ENCODE data around the gene PALM3.

- TF ChIP-seq JUND (IDR thresholded peaks at IDR 0.05) = no peak
- no peak for TF ChIP-seq CTCF (IDR thresholded peaks at IDR 0.05 in 2 of 3, conservative IDR thresholded peaks at IDR 0.05 in 1 of 3; ENCODE audit: borderline replicate concordance in 1 of 3, insufficient read depth in 1 of 3, low read depth in 2 of 3, low read length in 2 of 3)
- no peak for TF ChIP-seq ELF1 (IDR thresholded peaks at IDR 0.05; ENCODE audit: borderline replicate concordance, low read depth)
- no peak for TF ChIP-seq POLR2AphosphoS5 (IDR thresholded peaks at IDR 0.05; ENCODE audit: low read depth, low read length)
- no peak for TF ChIP-seq MAX (IDR thresholded peaks at IDR 0.05)
- TF ChIP-seq SP1 (IDR thresholded peaks at IDR 0.05; ENCODE audit: low read depth) = no peak
- TF ChIP-seq POLR2A (IDR thresholded peaks at IDR 0.05; ENCODE audit: borderline replicate concordance, extremely low read depth, insufficient read depth, insufficient read length) = no peak
- TF ChIP-seq REST (IDR thresholded peaks at IDR 0.05; ENCODE audit: low read depth) = no peak
- no peak for TF ChIP-seq EZH2 (IDR thresholded peaks at IDR 0.05)
- no peak for TF ChIP-seq ZBTB33 (IDR thresholded peaks at IDR 0.05; ENCODE audit: extremely low read depth, insufficient replicate concordance, low read length)
- no peak for TF ChIP-seq EZH2phosphoT487 (IDR thresholded peaks at IDR 0.05; ENCODE audit: borderline replicate concordance)
Observed at GRCh38 chr19:14028901-14029300, 33.0 kb downstream of the PALM3 start.

Data from HCT116 (cell line).